ENCODE results near the gene NUDCD3. TPM values are rescaled to one million over a fixed set of nuclear protein-coding genes. Genes with fewer than 3 reads are reported as not detected.

The NUDCD3 gene
- total and polyA plus RNA-seq, 4 donors: 24.8 to 91.0 (median 52.4) TPM

- Histone ChIP-seq H3K9ac (ENCODE audit: insufficient read depth in 1 of 2, low read length in 2 of 2) (no peak overlapping the region), H3K27me3 (ENCODE audit: control insufficient read depth in 3 of 3, insufficient read depth in 3 of 3, low read length in 2 of 3) (peaks cover 0 to 2% (median 0%) of the 10 kb centered on the region in 3 donors), H3K4me1 (ENCODE audit: control insufficient read depth in 5 of 5, insufficient read depth in 5 of 5, low read length in 5 of 5) (no peaks in the 10 kb centered on the region), H3K9me3 (ENCODE audit: control insufficient read depth in 4 of 4, insufficient read depth in 3 of 4, low read length in 3 of 4) (peaks cover 0 to 6% (median 0%) of the 10 kb centered on the region in 4 donors), H3K27ac (ENCODE audit: low read depth in 1 of 2, low read length in 1 of 2) (no peak overlapping the region), H3K36me3 (ENCODE audit: control insufficient read depth in 4 of 4, insufficient read depth in 4 of 4, low read length in 4 of 4) (no peaks in the 10 kb centered on the region), H3K4me3 (no peak overlapping the region)
- DNase-seq: no peak
- no peak for TF ChIP-seq CTCF (IDR thresholded peaks at IDR 0.05; ENCODE audit: control extremely low read depth, extremely low read depth)
- no peak for ATAC-seq (ENCODE audit: insufficient read depth, low FRiP score)
Measured at GRCh38 chr7:44368455-44368854, 122.0 kb downstream of the NUDCD3 start.

- Histone ChIP-seq H3K36me3 (ENCODE audit: control insufficient read depth in 4 of 4, insufficient read depth in 4 of 4, low read length in 4 of 4) (no peaks in the 10 kb centered on the region), H3K9ac (ENCODE audit: insufficient read depth in 1 of 2, low read length in 2 of 2) (no peak overlapping the region), H3K9me3 (ENCODE audit: control insufficient read depth in 4 of 4, insufficient read depth in 3 of 4, low read length in 3 of 4) (peaks cover 0 to 6% (median 0%) of the 10 kb centered on the region in 4 donors), H3K27ac (ENCODE audit: low read depth in 1 of 2, low read length in 1 of 2) (no peak overlapping the region), H3K27me3 (ENCODE audit: control insufficient read depth in 3 of 3, insufficient read depth in 3 of 3, low read length in 2 of 3) (peaks cover 0 to 2% (median 0%) of the 10 kb centered on the region in 3 donors), H3K4me1 (ENCODE audit: control insufficient read depth in 5 of 5, insufficient read depth in 5 of 5, low read length in 5 of 5) (no peaks in the 10 kb centered on the region), H3K4me3 (no peak overlapping the region)
- TF ChIP-seq CTCF (IDR thresholded peaks at IDR 0.05; ENCODE audit: control extremely low read depth, extremely low read depth): no peak
- whole genome bisulfite sequencing, 2 donors: 85 to 88% methylated on average over 5 of the region's 5 CpGs
- DNase-seq: no peak
- ATAC-seq (ENCODE audit: insufficient read depth, low FRiP score): no peak
Measured at GRCh38 chr7:44367475-44368043, 122.9 kb downstream of the NUDCD3 start.

- no peak overlapping the region for H3K27ac ChIP-seq (ENCODE audit: low read depth in 1 of 2, low read length in 1 of 2)
- ATAC-seq (ENCODE audit: insufficient read depth, low FRiP score) (no peak), DNase-seq (no peak)
- WGBS, 2 donors: 53 to 83% methylated on average over 4 of the region's 4 CpGs
- peaks cover 0 to 6% (median 0%) of the 10 kb centered on the region in 4 donors for H3K9me3 ChIP-seq (ENCODE audit: control insufficient read depth in 4 of 4, insufficient read depth in 3 of 4, low read length in 3 of 4)
- H3K27me3 ChIP-seq (ENCODE audit: control insufficient read depth in 3 of 3, insufficient read depth in 3 of 3, low read length in 2 of 3): peaks cover 0 to 2% (median 0%) of the 10 kb centered on the region in 3 donors
- H3K9ac ChIP-seq (ENCODE audit: insufficient read depth in 1 of 2, low read length in 2 of 2): no peak overlapping the region
- no peaks in the 10 kb centered on the region for H3K4me1 ChIP-seq (ENCODE audit: control insufficient read depth in 5 of 5, insufficient read depth in 5 of 5, low read length in 5 of 5)
- TF ChIP-seq CTCF (IDR thresholded peaks at IDR 0.05; ENCODE audit: control extremely low read depth, extremely low read depth): no peak
- no peaks in the 10 kb centered on the region for H3K36me3 ChIP-seq (ENCODE audit: control insufficient read depth in 4 of 4, insufficient read depth in 4 of 4, low read length in 4 of 4)
- no peak overlapping the region for H3K4me3 ChIP-seq
Measured at GRCh38 chr7:44366986-44367385, 123.5 kb downstream of the NUDCD3 start.

GRCh38 chr7:44353668-44354067 is 136.8 kb downstream of the NUDCD3 start:
- Histone ChIP-seq H3K4me3 (no peak overlapping the region), H3K36me3 (ENCODE audit: control insufficient read depth in 4 of 4, insufficient read depth in 4 of 4, low read length in 4 of 4) (no peaks in the 10 kb centered on the region), H3K27me3 (ENCODE audit: control insufficient read depth in 3 of 3, insufficient read depth in 3 of 3, low read length in 2 of 3) (no peaks in the 10 kb centered on the region), H3K9ac (ENCODE audit: insufficient read depth in 1 of 2, low read length in 2 of 2) (no peak overlapping the region), H3K9me3 (ENCODE audit: control insufficient read depth in 4 of 4, insufficient read depth in 3 of 4, low read length in 3 of 4) (peaks cover 0 to 4% (median 0%) of the 10 kb centered on the region in 4 donors), H3K4me1 (ENCODE audit: control insufficient read depth in 5 of 5, insufficient read depth in 5 of 5, low read length in 5 of 5) (peaks cover 0 to 1% (median 0%) of the 10 kb centered on the region in 5 donors), H3K27ac (ENCODE audit: low read depth in 1 of 2, low read length in 1 of 2) (no peak overlapping the region)
- no peak for DNase-seq
- no peak for TF ChIP-seq CTCF (IDR thresholded peaks at IDR 0.05; ENCODE audit: control extremely low read depth, extremely low read depth)
- no peak for ATAC-seq (ENCODE audit: insufficient read depth, low FRiP score)
- 59 to 62% methylated on average over 2 of the region's 2 CpGs for WGBS, 2 donors

Data from lung (tissue), 12 donors.